ENCODE results near the gene TTC16.

TTC16 gene

GRCh38 chr9:127769929-127770582 is 54.2 kb downstream of the TTC16 start:
- no peak for DNase-seq

- no peak for DNase-seq
Measured at GRCh38 chr9:127770583-127770904, 54.7 kb downstream of the TTC16 start.

- DNase-seq: peak; percentile 97
Measured at GRCh38 chr9:127770905-127771569, 55.2 kb downstream of the TTC16 start.

GRCh38 chr9:127771570-127772189 is 55.8 kb downstream of the TTC16 start:
- no peak for DNase-seq

GRCh38 chr9:127772603-127773002 is 56.7 kb downstream of the TTC16 start:
- DNase-seq: no peak

- no peak for DNase-seq
Measured at GRCh38 chr9:127773272-127773671, 57.4 kb downstream of the TTC16 start.

- DNase-seq: no peak
Measured at GRCh38 chr9:127773981-127774380, 58.1 kb downstream of the TTC16 start.

- peak; percentile 86 to 87 for DNase-seq
Measured at GRCh38 chr9:127776195-127776923, 60.5 kb downstream of the TTC16 start.

GRCh38 chr9:127776924-127777289 is 61.0 kb downstream of the TTC16 start:
- DNase-seq: no peak

GRCh38 chr9:127777368-127777980 is 61.6 kb downstream of the TTC16 start:
- peak in 1 of 2 donors; percentile 37 for DNase-seq

GRCh38 chr9:127778280-127779135 is 62.6 kb downstream of the TTC16 start, which contains the start of gene SH2D3C:
SH2D3C (minus strand) TSS chr9:127778666; CDS start chr9:127778627, 39 bp downstream.
- peak; percentile 61 to 72 for DNase-seq

- DNase-seq: peak; percentile 76 to 77
Measured at GRCh38 chr9:127779136-127779981, 63.5 kb downstream of the TTC16 start.

- DNase-seq: no peak
Measured at GRCh38 chr9:127780126-127780885, 64.4 kb downstream of the TTC16 start.

- peak in 1 of 2 donors; percentile 70 for DNase-seq
Measured at GRCh38 chr9:127780909-127781308, 65.0 kb downstream of the TTC16 start.

Measured in CD4-positive, alpha-beta T cell treated with Interleukin-4 for 1 hour (primary cell).